ENCODE measurements around the gene KAZN.

Gene KAZN

DNA sequence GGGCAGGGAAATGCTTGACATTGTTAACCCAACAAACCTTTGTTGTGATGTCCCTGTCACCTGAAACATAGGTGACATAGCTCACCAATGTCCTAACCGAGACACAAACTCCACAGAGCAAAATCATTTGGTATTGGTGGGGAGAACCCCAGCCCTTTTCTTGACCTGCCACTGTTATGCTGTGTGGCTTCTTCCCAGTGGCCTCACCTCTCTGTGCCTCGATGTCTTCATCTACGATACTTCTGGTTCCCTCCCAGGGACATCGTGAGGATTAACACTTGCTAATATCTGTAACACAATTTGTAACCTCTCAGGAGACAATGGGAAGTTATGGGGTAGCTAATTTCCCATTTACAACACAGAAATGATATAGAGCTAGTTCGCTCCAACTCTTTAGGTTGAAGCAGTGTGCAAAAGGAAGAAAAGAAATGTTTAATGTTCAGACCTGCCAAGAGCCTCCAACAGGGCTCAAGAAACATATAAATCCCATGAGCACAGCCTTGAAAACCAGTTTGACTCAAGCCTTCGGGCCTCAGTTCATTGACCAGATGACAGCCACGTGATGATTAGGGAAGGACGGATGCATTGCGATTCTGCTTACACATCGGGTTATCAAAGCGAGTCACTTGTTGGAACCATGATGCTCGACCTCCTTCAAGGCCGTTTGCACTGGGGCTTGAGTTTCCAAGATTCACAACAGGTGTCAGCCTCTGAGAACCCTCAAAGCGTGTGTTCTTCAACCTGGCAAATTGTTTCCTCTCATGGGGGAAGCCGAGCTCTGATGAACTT lies 517.3 kb downstream of the KAZN start:
- no peaks in the 10 kb centered on the region for H3K9me3 ChIP-seq (ENCODE audit: insufficient read depth, low read depth, low read length)
- no peaks in the 10 kb centered on the region for H3K36me3 ChIP-seq (ENCODE audit: insufficient read depth, low read depth, low read length)
- H3K4me3 ChIP-seq (ENCODE audit: low read length), result no peak overlapping the region
- H3K27me3 ChIP-seq (ENCODE audit: insufficient read depth, low read length), result no peaks in the 10 kb centered on the region
- no peak overlapping the region for H3K9ac ChIP-seq (ENCODE audit: low read depth, low read length)
- peaks cover 18% of the 10 kb centered on the region; the same call in 1 of the 2 replicates for H3K4me1 ChIP-seq (ENCODE audit: insufficient read depth, low read length)
- H3K27ac ChIP-seq (ENCODE audit: low read length), result no peak overlapping the region

DNA sequence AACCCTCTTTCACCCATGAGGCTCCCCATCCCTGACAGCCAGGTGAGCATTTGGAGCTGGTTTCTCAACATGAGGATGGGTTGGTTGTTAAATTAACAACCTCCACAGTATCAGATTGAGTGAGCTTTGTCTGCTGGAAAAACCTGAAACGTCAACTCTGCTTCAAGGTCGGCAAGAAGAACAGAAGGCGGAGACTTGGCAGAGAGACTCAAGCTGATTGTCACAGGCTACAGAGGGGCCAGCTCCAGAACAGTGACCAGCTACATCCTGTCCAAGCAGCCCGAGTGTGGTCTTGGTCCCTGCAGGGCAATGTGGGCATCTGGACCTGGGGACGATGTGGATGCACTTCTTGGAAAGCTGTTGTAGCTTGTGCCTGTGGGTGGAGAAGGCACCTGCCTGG lies 518.5 kb downstream of the KAZN start:
- H3K36me3 ChIP-seq (ENCODE audit: insufficient read depth, low read depth, low read length), result no peaks in the 10 kb centered on the region
- H3K27me3 ChIP-seq (ENCODE audit: insufficient read depth, low read length), result no peaks in the 10 kb centered on the region
- no peak overlapping the region for H3K9ac ChIP-seq (ENCODE audit: low read depth, low read length)
- H3K9me3 ChIP-seq (ENCODE audit: insufficient read depth, low read depth, low read length), result no peaks in the 10 kb centered on the region
- H3K4me1 ChIP-seq (ENCODE audit: insufficient read depth, low read length), result peaks cover 14% of the 10 kb centered on the region; the same call in 1 of the 2 replicates
- H3K4me3 ChIP-seq (ENCODE audit: low read length), result no peak overlapping the region
- no peak overlapping the region for H3K27ac ChIP-seq (ENCODE audit: low read length)

DNA sequence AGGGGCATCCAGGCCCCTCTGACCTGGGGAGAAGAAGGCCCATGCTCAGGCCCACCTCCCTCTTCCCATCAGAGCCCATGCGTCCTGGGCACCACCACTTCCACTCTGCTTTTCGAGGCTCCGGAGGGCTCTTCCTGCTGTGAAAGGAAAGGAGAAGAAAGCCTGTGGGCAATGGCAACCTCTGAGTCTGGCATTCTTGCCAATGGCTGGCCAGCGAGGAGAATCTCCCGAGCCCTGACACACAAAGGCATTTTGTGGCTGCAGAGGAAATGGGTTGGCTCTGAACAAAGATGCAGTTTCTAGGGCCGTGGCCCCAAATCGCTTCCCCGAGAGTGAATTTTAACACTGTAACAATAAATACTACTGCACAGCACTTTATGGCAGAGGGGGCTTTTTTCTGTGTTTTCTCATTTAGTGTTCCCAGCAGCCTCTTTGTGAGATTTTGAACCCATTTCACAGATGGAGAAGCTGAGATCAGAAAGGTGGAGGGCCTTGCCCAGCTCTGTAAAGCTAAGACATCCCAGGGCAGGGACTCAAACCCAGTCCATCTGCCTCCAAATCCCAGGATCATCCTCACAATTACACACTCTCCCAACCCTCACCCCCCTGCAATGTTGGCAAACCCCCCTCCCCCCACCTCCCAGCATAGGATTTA lies 519.3 kb downstream of the KAZN start:
- Histone ChIP-seq H3K27ac (ENCODE audit: low read length) (no peak overlapping the region), H3K4me1 (ENCODE audit: insufficient read depth, low read length) (peaks cover 6% of the 10 kb centered on the region; the same call in 1 of the 2 replicates), H3K9ac (ENCODE audit: low read depth, low read length) (no peak overlapping the region), H3K4me3 (ENCODE audit: low read length) (no peak overlapping the region), H3K36me3 (ENCODE audit: insufficient read depth, low read depth, low read length) (no peaks in the 10 kb centered on the region), H3K27me3 (ENCODE audit: insufficient read depth, low read length) (no peaks in the 10 kb centered on the region), H3K9me3 (ENCODE audit: insufficient read depth, low read depth, low read length) (no peaks in the 10 kb centered on the region)

DNA sequence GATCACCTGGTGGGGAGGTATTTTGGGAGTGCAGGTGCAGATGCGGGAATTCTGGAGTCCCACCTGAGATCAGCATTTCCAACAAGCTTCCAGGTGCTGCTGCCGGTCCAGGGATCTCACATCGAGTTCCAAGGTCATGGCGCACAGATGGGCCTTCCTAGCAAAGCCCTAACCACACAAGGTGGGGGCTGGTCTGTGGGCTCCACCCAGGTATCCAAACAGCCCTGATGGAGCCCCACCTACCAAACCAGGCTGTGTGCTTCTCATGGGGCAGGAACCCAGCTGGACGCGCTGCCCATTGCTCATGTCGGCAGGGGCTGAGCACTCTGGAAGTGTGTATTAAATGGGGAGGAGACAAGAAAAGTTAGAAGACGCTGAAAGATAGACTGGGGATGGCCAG lies 520.1 kb downstream of the KAZN start:
- Histone ChIP-seq H3K4me1 (ENCODE audit: insufficient read depth, low read length) (no peaks in the 10 kb centered on the region), H3K9ac (ENCODE audit: low read depth, low read length) (no peak overlapping the region), H3K27me3 (ENCODE audit: insufficient read depth, low read length) (no peaks in the 10 kb centered on the region), H3K9me3 (ENCODE audit: insufficient read depth, low read depth, low read length) (no peaks in the 10 kb centered on the region), H3K36me3 (ENCODE audit: insufficient read depth, low read depth, low read length) (no peaks in the 10 kb centered on the region), H3K4me3 (ENCODE audit: low read length) (no peak overlapping the region), H3K27ac (ENCODE audit: low read length) (no peak overlapping the region)

DNA sequence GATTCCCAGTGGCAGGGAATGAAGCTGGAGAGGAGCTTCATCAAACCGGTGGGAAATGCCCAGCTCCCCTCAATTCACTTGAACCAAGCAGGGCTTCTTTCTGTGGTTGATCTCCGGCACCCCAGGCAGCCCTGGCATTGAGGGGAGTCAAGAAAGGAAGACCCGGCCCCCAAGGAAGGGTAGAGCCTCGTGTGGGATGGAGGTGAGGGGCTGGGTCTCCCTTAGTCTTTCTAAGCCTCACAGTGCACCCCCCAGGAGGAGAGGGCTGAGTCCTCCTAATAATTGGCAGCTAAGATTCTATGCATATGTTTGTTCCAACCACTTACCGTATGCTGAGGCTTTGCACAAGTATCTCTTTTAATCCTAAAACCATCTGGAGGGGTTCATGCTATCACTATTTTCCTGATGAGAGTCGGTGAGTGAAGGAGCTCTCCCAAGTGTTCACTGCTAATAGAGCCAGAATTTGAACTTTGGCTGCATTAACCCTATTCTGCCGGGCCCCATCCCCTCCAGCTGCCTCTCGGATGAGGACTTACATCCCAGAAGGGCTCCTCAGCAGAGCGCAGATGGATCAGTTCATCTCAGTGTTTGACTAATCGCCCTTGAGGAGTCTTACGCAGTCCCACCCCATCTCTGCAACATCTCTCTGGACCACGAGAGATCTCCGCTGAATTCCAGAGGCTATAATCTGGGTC lies 521.9 kb downstream of the KAZN start:
- Histone ChIP-seq H3K27ac (ENCODE audit: low read length) (no peak overlapping the region), H3K9me3 (ENCODE audit: insufficient read depth, low read depth, low read length) (no peaks in the 10 kb centered on the region), H3K4me1 (ENCODE audit: insufficient read depth, low read length) (no peaks in the 10 kb centered on the region; the same call in 1 of the 2 replicates), H3K4me3 (ENCODE audit: low read length) (no peak overlapping the region), H3K36me3 (ENCODE audit: insufficient read depth, low read depth, low read length) (no peaks in the 10 kb centered on the region), H3K27me3 (ENCODE audit: insufficient read depth, low read length) (no peaks in the 10 kb centered on the region), H3K9ac (ENCODE audit: low read depth, low read length) (no peak overlapping the region)

DNA sequence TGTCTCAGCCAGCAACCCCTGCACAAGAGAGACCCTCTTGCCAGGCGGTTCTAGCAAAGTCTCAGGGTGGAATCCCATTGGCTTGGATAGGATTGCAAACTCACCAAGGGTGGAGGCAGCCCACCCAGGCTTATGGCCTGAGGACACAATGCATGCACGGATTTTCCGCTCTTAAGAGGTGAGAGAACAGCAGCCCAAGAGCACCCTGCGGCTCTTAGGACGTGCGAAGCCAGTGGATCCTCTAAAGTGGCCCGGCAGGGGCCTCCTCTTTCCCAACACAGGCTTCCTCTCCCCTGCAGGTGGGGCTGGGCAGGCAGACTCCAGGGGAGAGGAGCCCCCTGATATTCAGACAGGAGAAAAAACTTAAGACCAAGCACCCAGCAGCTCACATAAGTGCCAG lies 523.8 kb downstream of the KAZN start:
- Histone ChIP-seq H3K36me3 (ENCODE audit: insufficient read depth, low read depth, low read length) (no peaks in the 10 kb centered on the region), H3K27me3 (ENCODE audit: insufficient read depth, low read length) (no peaks in the 10 kb centered on the region), H3K4me1 (ENCODE audit: insufficient read depth, low read length) (no peaks in the 10 kb centered on the region; the same call in 1 of the 2 replicates), H3K9me3 (ENCODE audit: insufficient read depth, low read depth, low read length) (no peaks in the 10 kb centered on the region), H3K27ac (ENCODE audit: low read length) (no peak overlapping the region), H3K9ac (ENCODE audit: low read depth, low read length) (no peak overlapping the region), H3K4me3 (ENCODE audit: low read length) (no peak overlapping the region)

DNA sequence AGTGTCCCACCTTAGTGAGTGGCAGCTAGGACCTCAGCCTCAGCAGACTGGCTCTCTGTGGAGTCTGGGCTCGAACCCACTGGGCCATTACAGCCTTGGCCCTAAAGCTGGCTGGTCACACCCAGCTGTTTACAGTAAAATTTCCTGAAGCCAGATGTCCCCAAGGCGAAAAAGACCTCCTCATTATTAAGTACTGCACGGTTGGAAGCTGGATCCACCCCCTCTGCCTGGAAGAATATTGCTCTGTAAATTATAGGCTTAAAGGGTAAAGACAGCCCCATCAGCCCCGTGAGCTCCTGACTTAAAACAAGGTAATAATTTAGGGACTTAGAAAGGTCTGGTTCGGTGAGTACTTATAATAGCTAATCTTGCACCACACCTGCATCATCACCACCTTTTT lies 524.8 kb downstream of the KAZN start:
- no peak overlapping the region for H3K4me3 ChIP-seq (ENCODE audit: low read length)

DNA sequence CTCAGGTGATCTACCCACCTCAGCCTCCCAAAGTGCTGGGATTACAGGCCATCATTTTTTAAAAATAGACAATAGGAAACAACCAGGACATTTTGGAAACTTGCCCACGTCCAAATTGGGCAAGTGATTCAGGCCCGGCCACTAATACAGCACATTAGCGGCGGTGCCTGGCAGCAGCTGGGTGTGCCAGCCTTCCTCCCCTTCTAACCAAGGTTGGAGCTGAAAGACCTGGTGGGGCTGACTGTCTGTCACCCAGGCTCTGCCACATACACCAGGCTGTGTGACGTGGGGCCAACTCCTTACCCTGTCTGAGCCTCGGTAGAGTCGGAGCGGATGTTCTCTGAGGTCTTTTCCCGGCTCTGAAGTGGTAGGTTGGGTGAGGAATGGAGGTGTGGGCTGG lies 525.4 kb downstream of the KAZN start:
- no peak overlapping the region for H3K4me3 ChIP-seq (ENCODE audit: low read length)
- no peak overlapping the region for H3K9ac ChIP-seq (ENCODE audit: low read depth, low read length)
- H3K36me3 ChIP-seq (ENCODE audit: insufficient read depth, low read depth, low read length), result no peaks in the 10 kb centered on the region
- no peaks in the 10 kb centered on the region for H3K9me3 ChIP-seq (ENCODE audit: insufficient read depth, low read depth, low read length)
- H3K27me3 ChIP-seq (ENCODE audit: insufficient read depth, low read length), result no peaks in the 10 kb centered on the region
- H3K4me1 ChIP-seq (ENCODE audit: insufficient read depth, low read length), result no peaks in the 10 kb centered on the region; the same call in 1 of the 2 replicates
- H3K27ac ChIP-seq (ENCODE audit: low read length), result no peak overlapping the region

More for the DNA sequence above, 524.8 kb downstream of the KAZN start:
- Histone ChIP-seq H3K9me3 (ENCODE audit: insufficient read depth, low read depth, low read length) (no peaks in the 10 kb centered on the region), H3K27me3 (ENCODE audit: insufficient read depth, low read length) (no peaks in the 10 kb centered on the region), H3K9ac (ENCODE audit: low read depth, low read length) (no peak overlapping the region), H3K27ac (ENCODE audit: low read length) (no peak overlapping the region), H3K4me1 (ENCODE audit: insufficient read depth, low read length) (no peaks in the 10 kb centered on the region; the same call in 1 of the 2 replicates), H3K36me3 (ENCODE audit: insufficient read depth, low read depth, low read length) (no peaks in the 10 kb centered on the region)

DNA sequence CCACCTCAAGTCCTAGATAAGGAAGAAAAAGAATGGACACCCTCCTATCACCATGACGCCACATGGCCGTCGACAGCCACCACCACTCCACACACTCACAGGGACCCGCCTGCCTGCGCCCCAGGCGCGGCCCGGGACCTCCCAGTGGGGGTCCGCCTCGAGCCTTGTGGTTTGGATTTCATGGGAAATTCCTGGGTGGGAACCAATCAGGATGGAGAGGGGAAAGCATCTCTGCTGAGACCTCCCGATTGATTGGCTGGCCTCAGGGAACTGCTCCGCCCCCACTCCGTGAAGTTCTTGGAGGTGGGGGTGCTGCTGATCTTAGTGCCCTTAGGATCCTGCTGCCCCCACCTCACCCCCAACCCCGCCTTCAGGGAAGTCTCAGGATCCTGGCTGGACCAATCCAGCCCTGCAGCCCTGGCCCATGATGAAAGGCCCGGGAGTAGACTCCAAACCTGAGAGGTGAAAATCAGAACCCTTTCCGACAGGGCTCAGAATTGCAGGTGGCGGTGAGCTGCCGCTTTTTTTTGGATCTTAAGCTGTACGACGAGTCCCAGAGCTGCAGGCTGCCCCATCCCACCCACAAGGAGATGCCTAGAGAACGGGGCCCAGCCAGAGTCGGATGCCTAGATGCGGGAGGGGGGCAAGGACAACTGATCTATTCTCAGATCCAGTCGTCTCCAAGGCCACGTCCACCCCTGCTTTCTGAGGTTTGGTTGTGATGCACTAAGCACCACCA lies 526.0 kb downstream of the KAZN start:
- Histone ChIP-seq H3K9me3 (ENCODE audit: insufficient read depth, low read depth, low read length) (peaks cover 3% of the 10 kb centered on the region), H3K4me3 (ENCODE audit: low read length) (no peak overlapping the region), H3K36me3 (ENCODE audit: insufficient read depth, low read depth, low read length) (no peaks in the 10 kb centered on the region), H3K27me3 (ENCODE audit: insufficient read depth, low read length) (no peaks in the 10 kb centered on the region), H3K4me1 (ENCODE audit: insufficient read depth, low read length) (no peaks in the 10 kb centered on the region; the same call in 1 of the 2 replicates), H3K9ac (ENCODE audit: low read depth, low read length) (no peak overlapping the region), H3K27ac (ENCODE audit: low read length) (no peak overlapping the region)

DNA sequence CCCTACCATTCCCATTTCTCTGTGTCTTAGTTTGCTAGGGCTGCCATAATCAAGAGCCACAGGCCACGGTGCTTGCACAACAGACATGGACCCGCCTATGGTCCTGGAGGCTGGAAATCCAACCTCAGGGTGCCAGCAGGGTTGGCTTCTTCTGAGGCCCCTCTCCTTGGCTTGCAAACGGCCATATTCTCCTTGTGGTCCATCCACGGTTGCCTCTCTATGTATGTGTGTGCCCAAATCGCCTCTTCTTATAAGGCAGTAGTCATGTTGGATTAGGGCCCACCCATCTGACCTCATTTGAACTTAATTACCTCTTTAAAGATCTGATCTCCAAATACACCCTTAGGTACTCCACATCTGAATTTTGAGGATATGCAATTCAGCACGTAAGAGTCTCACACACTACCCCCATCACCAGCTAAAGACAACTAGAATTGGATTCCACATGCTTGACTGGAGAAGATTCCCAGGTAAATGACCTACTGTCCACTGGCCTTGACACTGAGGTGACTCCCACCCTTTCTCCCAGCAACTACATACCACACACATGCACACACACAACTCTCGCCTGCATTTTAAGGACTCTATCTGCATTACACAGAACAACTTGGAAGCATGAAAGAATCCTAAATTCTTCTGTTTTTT lies 526.7 kb downstream of the KAZN start:
- Histone ChIP-seq H3K36me3 (ENCODE audit: insufficient read depth, low read depth, low read length) (no peaks in the 10 kb centered on the region), H3K27me3 (ENCODE audit: insufficient read depth, low read length) (no peaks in the 10 kb centered on the region), H3K9me3 (ENCODE audit: insufficient read depth, low read depth, low read length) (peaks cover 9% of the 10 kb centered on the region), H3K27ac (ENCODE audit: low read length) (no peak overlapping the region), H3K4me3 (ENCODE audit: low read length) (no peak overlapping the region), H3K9ac (ENCODE audit: low read depth, low read length) (no peak overlapping the region), H3K4me1 (ENCODE audit: insufficient read depth, low read length) (no peaks in the 10 kb centered on the region; the same call in 1 of the 2 replicates)

DNA sequence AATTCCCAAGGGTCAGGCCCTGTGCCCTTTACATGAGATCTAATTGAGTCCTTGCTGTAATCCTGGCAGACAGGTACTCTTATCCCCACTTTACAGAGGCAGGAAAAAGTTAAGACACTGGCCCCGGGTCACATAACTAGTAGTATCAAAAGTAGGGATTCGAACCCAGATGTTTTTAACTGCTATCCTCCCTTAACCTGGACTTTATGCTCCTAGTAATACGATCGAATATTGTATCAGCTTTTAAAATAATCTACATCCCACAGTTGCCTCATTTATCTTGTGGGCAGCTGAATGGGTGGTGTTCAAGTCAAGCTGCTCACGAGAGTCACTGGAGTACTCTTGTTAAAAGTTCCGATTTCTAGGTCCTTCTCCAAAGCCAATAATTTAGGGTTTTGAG lies 529.6 kb downstream of the KAZN start:
- Histone ChIP-seq H3K9me3 (ENCODE audit: insufficient read depth, low read depth, low read length) (peaks cover 9% of the 10 kb centered on the region), H3K9ac (ENCODE audit: low read depth, low read length) (no peak overlapping the region), H3K36me3 (ENCODE audit: insufficient read depth, low read depth, low read length) (no peaks in the 10 kb centered on the region), H3K4me3 (ENCODE audit: low read length) (no peak overlapping the region), H3K27me3 (ENCODE audit: insufficient read depth, low read length) (no peaks in the 10 kb centered on the region), H3K4me1 (ENCODE audit: insufficient read depth, low read length) (no peaks in the 10 kb centered on the region; the same call in 1 of the 2 replicates), H3K27ac (ENCODE audit: low read length) (no peak overlapping the region)
